Tibial nerve (tissue), 4 donors: ENCODE measurements around the gene RHBDD1. TPM values are rescaled to one million over a fixed set of nuclear protein-coding genes. Genes with fewer than 3 reads are reported as not detected.

ENCODE experiments used
- DNase-seq, 2 donors: peaks; one replicate each; pipeline ENCODE4 v3.0.0-alpha.2; 2019; ENCODE audit warnings: low spot score in 2 of 2
- H3K27ac ChIP-seq, 4 donors: fragments of 200-600 bp; sonication (generic) in 3 of 4; one replicate each; pipeline ENCODE4 v1.5.1; 2017 to 2019; ENCODE audit warnings: mild to moderate bottlenecking in 1 of 4
- H3K27me3 ChIP-seq, 2 donors: fragments of 200-600 bp; sonication (generic) in 1 of 2; one replicate each; pipeline versions ENCODE4 v1.5.1 to v1.6.0; 2017 to 2019
- H3K36me3 ChIP-seq, 3 donors: fragments of 200-600 bp; sonication (generic); one replicate each; pipeline ENCODE4 v1.5.1; 2018 to 2019
- H3K4me1 ChIP-seq, 4 donors: fragments of 200-600 bp; sonication (generic) in 3 of 4; one replicate each; pipeline ENCODE4 v1.5.1; 2017 to 2019
- H3K4me3 ChIP-seq, 4 donors: fragments of 200-600 bp; sonication (generic) in 3 of 4; one replicate each; pipeline ENCODE4 v1.5.1; 2017 to 2019; ENCODE audit warnings: mild to moderate bottlenecking in 1 of 4, moderate library complexity in 1 of 4
- H3K9me3 ChIP-seq, 4 donors: fragments of 200-600 bp; sonication (generic) in 3 of 4; one replicate each; pipeline ENCODE4 v1.5.1; 2017 to 2019
- CTCF ChIP-seq, 5 experiments: fragments of 200-600 bp in 3 of 5; fragments of 450-650 bp in 2 of 5; sonication (generic) in 3 of 5; IDR thresholded peaks; one replicate each; pipeline ENCODE4 v1.5.1; 2016 to 2019; ENCODE audit warnings: antibody characterized with exemption in 5 of 5, mild to moderate bottlenecking in 3 of 5, moderate library complexity in 2 of 5
- EP300 ChIP-seq, 2 donors: sonication (generic); formaldehyde crosslinking; IDR thresholded peaks; one replicate each; pipeline ENCODE4 v1.6.1; 2017; ENCODE audit warnings: antibody characterized with exemption in 2 of 2, mild to moderate bottlenecking in 1 of 2
- POLR2A ChIP-seq, 2 donors: fragments of 450-650 bp; IDR thresholded peaks; one replicate each; pipeline ENCODE4 v1.6.1; 2017; ENCODE audit warnings: antibody characterized with exemption in 2 of 2, mild to moderate bottlenecking in 2 of 2, moderate library complexity in 2 of 2
- WGBS, 2 donors: methylation state at CpG; one replicate each; pipeline ENCODE4 v1.1.5; 2018; 5-methylcytosine and 5-hydroxymethylcytosine counted together
- total RNA-seq, 4 donors: library from RNA; depleted of rRNA; stranded (reverse); fragments of >200 nt; gene quantifications; one replicate each; pipeline ENCODE4 v1.1.0, GENCODE V29; 2016

The RHBDD1 gene
- total RNA-seq, 4 donors from 2014 or later, result 14.9 to 29.4 (median 25.0) TPM

- 58 to 60% methylated on average over 7 of the region's 7 CpGs for WGBS, 2 donors
- no peak for DNase-seq
- peaks cover 0 to 38% (median 0%) of the 10 kb centered on the region in 3 donors for H3K36me3 ChIP-seq
- H3K9me3 ChIP-seq, result no peaks in the 10 kb centered on the region
- H3K27ac ChIP-seq, result no peak overlapping the region
- no peaks in the 10 kb centered on the region for H3K27me3 ChIP-seq
- no peak overlapping the region for H3K4me3 ChIP-seq
- TF ChIP-seq EP300 (IDR thresholded peaks at IDR 0.05) (no peak), CTCF (IDR thresholded peaks at IDR 0.05) (no peak), POLR2A (IDR thresholded peaks at IDR 0.05) (no peak)
- H3K4me1 ChIP-seq, result peaks cover 0 to 17% (median 0%) of the 10 kb centered on the region in 4 donors
Measured at GRCh38 chr2:226868331-226869162, 32.7 kb downstream of the RHBDD1 start.

GRCh38 chr2:226869371-226869770, 33.5 kb downstream of the RHBDD1 start:
- WGBS, 2 donors, result 37 to 43% methylated on average over 5 of the region's 5 CpGs
- peaks cover 0 to 37% (median 0%) of the 10 kb centered on the region in 3 donors for H3K36me3 ChIP-seq
- no peak overlapping the region for H3K27ac ChIP-seq
- DNase-seq, result no peak
- no peaks in the 10 kb centered on the region for H3K9me3 ChIP-seq
- TF ChIP-seq POLR2A (IDR thresholded peaks at IDR 0.05) (no peak), EP300 (IDR thresholded peaks at IDR 0.05) (no peak), CTCF (IDR thresholded peaks at IDR 0.05) (no peak)
- H3K4me3 ChIP-seq, result no peak overlapping the region
- H3K4me1 ChIP-seq, result peaks cover 0 to 17% (median 0%) of the 10 kb centered on the region in 4 donors
- no peaks in the 10 kb centered on the region for H3K27me3 ChIP-seq

- no peak overlapping the region for H3K27ac ChIP-seq
- 76 to 89% methylated on average over 2 of the region's 2 CpGs for WGBS, 2 donors
- no peaks in the 10 kb centered on the region for H3K9me3 ChIP-seq
- H3K4me3 ChIP-seq, result no peak overlapping the region
- peaks cover 0 to 14% (median 0%) of the 10 kb centered on the region in 4 donors for H3K4me1 ChIP-seq
- H3K36me3 ChIP-seq, result peaks cover 0 to 7% (median 0%) of the 10 kb centered on the region in 3 donors
- DNase-seq, result no peak
- no peaks in the 10 kb centered on the region for H3K27me3 ChIP-seq
- no peak for TF ChIP-seq POLR2A (IDR thresholded peaks at IDR 0.05)
- no peak for TF ChIP-seq EP300 (IDR thresholded peaks at IDR 0.05)
- TF ChIP-seq CTCF (IDR thresholded peaks at IDR 0.05), result no peak
Measured at GRCh38 chr2:226873051-226873620, 37.3 kb downstream of the RHBDD1 start.

GRCh38 chr2:226873826-226874225, 38.0 kb downstream of the RHBDD1 start:
- Histone ChIP-seq H3K36me3 (peaks cover 0 to 5% (median 0%) of the 10 kb centered on the region in 3 donors), H3K9me3 (no peaks in the 10 kb centered on the region), H3K4me1 (peaks cover 0 to 9% (median 0%) of the 10 kb centered on the region in 4 donors), H3K27me3 (no peaks in the 10 kb centered on the region), H3K4me3 (no peak overlapping the region), H3K27ac (no peak overlapping the region)
- TF ChIP-seq CTCF (IDR thresholded peaks at IDR 0.05) (no peak), EP300 (IDR thresholded peaks at IDR 0.05) (no peak), POLR2A (IDR thresholded peaks at IDR 0.05) (no peak)
- 90 to 100% methylated on average over 1 of the region's 1 CpG for WGBS, 2 donors
- no peak for DNase-seq

- 87 to 93% methylated on average over 3 of the region's 3 CpGs for WGBS, 2 donors
- Histone ChIP-seq H3K27ac (no peak overlapping the region), H3K4me3 (no peak overlapping the region), H3K36me3 (peaks cover 0 to 5% (median 0%) of the 10 kb centered on the region in 3 donors), H3K4me1 (no peaks in the 10 kb centered on the region), H3K27me3 (no peaks in the 10 kb centered on the region), H3K9me3 (no peaks in the 10 kb centered on the region)
- no peak for DNase-seq
- TF ChIP-seq CTCF (IDR thresholded peaks at IDR 0.05), result no peak
- TF ChIP-seq EP300 (IDR thresholded peaks at IDR 0.05), result no peak
- no peak for TF ChIP-seq POLR2A (IDR thresholded peaks at IDR 0.05)
Measured at GRCh38 chr2:226874749-226875148, 38.9 kb downstream of the RHBDD1 start.
